ENCODE measurements around the gene INPPL1.

GRCh38 chr11:72239849-72240460 is 15.4 kb downstream of the INPPL1 start:
- TF ChIP-seq ZNF384 (IDR thresholded peaks at IDR 0.05) (no peak), NFRKB (IDR thresholded peaks at IDR 0.05) (no peak), CTBP1 (IDR thresholded peaks at IDR 0.05; ENCODE audit: borderline replicate concordance) (no peak)

All from HEK293T (cell line).